ENCODE measurements around the gene MMP14. TPM values are rescaled to one million over a fixed set of nuclear protein-coding genes. Genes with fewer than 3 reads are reported as not detected.

Gene MMP14
- total RNA-seq, 1 experiment from 2014 or later = 17.8 TPM

DNA sequence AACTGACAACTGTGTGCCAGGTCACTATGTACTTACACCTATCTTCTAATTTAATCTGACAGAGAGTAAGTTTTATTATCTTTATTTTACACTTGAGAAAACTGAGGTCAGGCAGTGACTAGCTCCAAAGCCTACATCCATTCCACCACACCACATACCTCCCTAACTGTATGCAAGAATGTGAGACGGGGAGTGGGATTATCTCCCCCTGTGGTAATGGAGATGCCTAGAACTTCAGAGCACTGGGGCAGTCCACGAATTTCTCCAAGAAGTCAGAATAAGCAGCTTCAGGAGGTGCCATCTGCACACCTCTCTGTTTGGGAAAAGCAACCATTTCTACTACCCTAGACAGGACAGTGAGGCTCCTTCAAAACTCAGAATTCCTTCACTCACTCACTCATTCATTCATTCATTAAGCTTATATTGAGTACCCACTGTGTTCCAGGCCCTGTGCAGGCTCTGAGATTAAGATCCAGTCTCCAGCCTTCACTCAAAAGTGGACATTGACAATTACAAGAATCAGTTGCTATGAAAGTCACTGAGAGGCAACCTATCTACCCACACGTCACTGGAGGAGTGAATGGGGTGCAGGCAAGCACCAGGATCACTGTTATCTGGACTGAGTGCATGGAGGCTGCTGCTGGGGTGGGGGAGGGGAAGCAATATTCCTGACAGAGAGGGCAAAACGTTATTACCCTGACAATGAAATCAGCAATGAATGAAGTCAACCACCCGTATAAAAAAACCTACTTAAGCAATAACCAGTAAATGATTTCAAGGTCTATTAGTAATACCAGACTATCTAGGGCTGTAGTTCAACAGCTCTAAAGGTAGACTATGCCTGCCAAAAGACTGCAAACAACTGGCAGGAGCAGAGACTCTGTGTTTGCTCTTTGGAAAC, 39.1 kb upstream of the MMP14 start (continued):
- TF ChIP-seq SP1 (IDR thresholded peaks at IDR 0.05; ENCODE audit: low read depth) = no peak
- no peak for TF ChIP-seq POLR2AphosphoS5 (IDR thresholded peaks at IDR 0.05; ENCODE audit: low read depth, low read length)

DNA sequence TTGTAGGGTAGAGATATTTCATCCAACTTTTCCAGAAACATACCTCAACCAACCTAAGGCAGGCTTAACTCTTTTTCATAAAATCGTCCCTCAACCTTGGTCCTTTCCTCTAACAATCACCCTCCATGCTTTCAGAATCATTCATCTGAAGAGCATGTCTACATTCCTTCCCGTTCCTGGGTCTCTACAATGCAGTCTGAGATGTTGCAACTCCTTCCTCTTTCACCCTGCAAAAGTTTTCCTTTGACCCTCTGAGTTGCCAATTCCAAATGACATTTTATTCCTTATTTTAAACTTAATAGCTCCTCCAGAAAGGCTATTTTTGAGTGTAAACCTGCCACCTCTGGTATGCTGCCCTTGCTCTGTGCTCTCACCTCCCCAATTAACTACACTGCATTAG, 37.9 kb upstream of the MMP14 start:
- Histone ChIP-seq H3K4me2 (ENCODE audit: low read length) (no peak overlapping the region), H3K9me3 (ENCODE audit: control insufficient read depth in 1 of 2, insufficient read depth in 1 of 2, low read depth in 1 of 2, low read length in 2 of 2) (no peaks in the 10 kb centered on the region), H3K36me3 (ENCODE audit: control insufficient read depth in 1 of 2, insufficient read depth in 2 of 2, low read length in 2 of 2) (no peaks in the 10 kb centered on the region), H3K4me1 (ENCODE audit: control insufficient read depth in 1 of 2, insufficient read depth in 2 of 2, low read length in 2 of 2) (no peaks in the 10 kb centered on the region), H4K20me1 (ENCODE audit: insufficient read depth) (no peaks in the 10 kb centered on the region), H3K9me2 (ENCODE audit: insufficient read depth) (no peaks in the 10 kb centered on the region), H3K79me2 (ENCODE audit: insufficient read depth, low read length) (no peaks in the 10 kb centered on the region), H3K27ac (ENCODE audit: low read depth, low read length) (no peak overlapping the region), H3K4me3 (replicated peaks in 1 of 2; ENCODE audit: low read depth in 1 of 2, low read length in 2 of 2) (no peak overlapping the region), H3K27me3 (ENCODE audit: insufficient read depth, low read length) (no peaks in the 10 kb centered on the region), H3K9ac (ENCODE audit: low read length) (no peak overlapping the region), H2AFZ (ENCODE audit: low read depth, low read length, poor library complexity, severe bottlenecking) (no peak overlapping the region)
- intact Hi-C loops (cut with micrococcal nuclease) = no loop called here
- no TSS peak for BruUV-seq (replicated peaks)
- DNase-seq (ENCODE audit: low read depth, low spot score) = no peak
- TF ChIP-seq SP1 (IDR thresholded peaks at IDR 0.05; ENCODE audit: low read depth) (no peak), POLR2AphosphoS5 (IDR thresholded peaks at IDR 0.05; ENCODE audit: low read depth, low read length) (no peak), FOSL1 (IDR thresholded peaks at IDR 0.05; ENCODE audit: low read depth) (no peak), ELF1 (IDR thresholded peaks at IDR 0.05; ENCODE audit: borderline replicate concordance, low read depth) (no peak)
- TF ChIP-seq, protein P1, sequence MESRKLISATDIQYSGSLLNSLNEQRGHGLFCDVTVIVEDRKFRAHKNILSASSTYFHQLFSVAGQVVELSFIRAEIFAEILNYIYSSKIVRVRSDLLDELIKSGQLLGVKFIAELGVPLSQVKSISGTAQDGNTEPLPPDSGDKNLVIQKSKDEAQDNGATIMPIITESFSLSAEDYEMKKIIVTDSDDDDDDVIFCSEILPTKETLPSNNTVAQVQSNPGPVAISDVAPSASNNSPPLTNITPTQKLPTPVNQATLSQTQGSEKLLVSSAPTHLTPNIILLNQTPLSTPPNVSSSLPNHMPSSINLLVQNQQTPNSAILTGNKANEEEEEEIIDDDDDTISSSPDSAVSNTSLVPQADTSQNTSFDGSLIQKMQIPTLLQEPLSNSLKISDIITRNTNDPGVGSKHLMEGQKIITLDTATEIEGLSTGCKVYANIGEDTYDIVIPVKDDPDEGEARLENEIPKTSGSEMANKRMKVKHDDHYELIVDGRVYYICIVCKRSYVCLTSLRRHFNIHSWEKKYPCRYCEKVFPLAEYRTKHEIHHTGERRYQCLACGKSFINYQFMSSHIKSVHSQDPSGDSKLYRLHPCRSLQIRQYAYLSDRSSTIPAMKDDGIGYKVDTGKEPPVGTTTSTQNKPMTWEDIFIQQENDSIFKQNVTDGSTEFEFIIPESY (IDR thresholded peaks at IDR 0.05; ENCODE audit: extremely low read depth, insufficient replicate concordance, low read length) = no peak
- TF ChIP-seq, protein P2, sequence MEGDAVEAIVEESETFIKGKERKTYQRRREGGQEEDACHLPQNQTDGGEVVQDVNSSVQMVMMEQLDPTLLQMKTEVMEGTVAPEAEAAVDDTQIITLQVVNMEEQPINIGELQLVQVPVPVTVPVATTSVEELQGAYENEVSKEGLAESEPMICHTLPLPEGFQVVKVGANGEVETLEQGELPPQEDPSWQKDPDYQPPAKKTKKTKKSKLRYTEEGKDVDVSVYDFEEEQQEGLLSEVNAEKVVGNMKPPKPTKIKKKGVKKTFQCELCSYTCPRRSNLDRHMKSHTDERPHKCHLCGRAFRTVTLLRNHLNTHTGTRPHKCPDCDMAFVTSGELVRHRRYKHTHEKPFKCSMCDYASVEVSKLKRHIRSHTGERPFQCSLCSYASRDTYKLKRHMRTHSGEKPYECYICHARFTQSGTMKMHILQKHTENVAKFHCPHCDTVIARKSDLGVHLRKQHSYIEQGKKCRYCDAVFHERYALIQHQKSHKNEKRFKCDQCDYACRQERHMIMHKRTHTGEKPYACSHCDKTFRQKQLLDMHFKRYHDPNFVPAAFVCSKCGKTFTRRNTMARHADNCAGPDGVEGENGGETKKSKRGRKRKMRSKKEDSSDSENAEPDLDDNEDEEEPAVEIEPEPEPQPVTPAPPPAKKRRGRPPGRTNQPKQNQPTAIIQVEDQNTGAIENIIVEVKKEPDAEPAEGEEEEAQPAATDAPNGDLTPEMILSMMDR (IDR thresholded peaks at IDR 0.05 in 2 of 3, conservative IDR thresholded peaks at IDR 0.05 in 1 of 3; ENCODE audit: borderline replicate concordance in 1 of 3, insufficient read depth in 1 of 3, low read depth in 2 of 3, low read length in 2 of 3) = no peak
- TF ChIP-seq, protein P3, sequence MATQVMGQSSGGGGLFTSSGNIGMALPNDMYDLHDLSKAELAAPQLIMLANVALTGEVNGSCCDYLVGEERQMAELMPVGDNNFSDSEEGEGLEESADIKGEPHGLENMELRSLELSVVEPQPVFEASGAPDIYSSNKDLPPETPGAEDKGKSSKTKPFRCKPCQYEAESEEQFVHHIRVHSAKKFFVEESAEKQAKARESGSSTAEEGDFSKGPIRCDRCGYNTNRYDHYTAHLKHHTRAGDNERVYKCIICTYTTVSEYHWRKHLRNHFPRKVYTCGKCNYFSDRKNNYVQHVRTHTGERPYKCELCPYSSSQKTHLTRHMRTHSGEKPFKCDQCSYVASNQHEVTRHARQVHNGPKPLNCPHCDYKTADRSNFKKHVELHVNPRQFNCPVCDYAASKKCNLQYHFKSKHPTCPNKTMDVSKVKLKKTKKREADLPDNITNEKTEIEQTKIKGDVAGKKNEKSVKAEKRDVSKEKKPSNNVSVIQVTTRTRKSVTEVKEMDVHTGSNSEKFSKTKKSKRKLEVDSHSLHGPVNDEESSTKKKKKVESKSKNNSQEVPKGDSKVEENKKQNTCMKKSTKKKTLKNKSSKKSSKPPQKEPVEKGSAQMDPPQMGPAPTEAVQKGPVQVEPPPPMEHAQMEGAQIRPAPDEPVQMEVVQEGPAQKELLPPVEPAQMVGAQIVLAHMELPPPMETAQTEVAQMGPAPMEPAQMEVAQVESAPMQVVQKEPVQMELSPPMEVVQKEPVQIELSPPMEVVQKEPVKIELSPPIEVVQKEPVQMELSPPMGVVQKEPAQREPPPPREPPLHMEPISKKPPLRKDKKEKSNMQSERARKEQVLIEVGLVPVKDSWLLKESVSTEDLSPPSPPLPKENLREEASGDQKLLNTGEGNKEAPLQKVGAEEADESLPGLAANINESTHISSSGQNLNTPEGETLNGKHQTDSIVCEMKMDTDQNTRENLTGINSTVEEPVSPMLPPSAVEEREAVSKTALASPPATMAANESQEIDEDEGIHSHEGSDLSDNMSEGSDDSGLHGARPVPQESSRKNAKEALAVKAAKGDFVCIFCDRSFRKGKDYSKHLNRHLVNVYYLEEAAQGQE (IDR thresholded peaks at IDR 0.05; ENCODE audit: low read depth) = no peak
- TF ChIP-seq, protein P4, sequence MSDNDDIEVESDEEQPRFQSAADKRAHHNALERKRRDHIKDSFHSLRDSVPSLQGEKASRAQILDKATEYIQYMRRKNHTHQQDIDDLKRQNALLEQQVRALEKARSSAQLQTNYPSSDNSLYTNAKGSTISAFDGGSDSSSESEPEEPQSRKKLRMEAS (IDR thresholded peaks at IDR 0.05) = no peak
- TF ChIP-seq, protein P5, sequence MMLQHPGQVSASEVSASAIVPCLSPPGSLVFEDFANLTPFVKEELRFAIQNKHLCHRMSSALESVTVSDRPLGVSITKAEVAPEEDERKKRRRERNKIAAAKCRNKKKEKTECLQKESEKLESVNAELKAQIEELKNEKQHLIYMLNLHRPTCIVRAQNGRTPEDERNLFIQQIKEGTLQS (IDR thresholded peaks at IDR 0.05) = no peak
- no peak for ATAC-seq
- ChIA-PET CTCF (no interaction called here), POLR2A (no interaction called here), RAD21 (ENCODE audit: low non-redundant PET in 1 of 2, low total read pairs in 2 of 2, uncharacterized antibody in 2 of 2, unreplicated experiment in 2 of 2) (no interaction called here)
